HG02763 (cell line): ENCODE measurements around the gene SLK.

ENCODE experiments used
- ATAC-seq: cut with Tn5 transposase; IDR thresholded peaks from one replicate; pipeline ENCODE4 v1.9.1; 2021; ENCODE audit warnings: mild to moderate bottlenecking, moderate library complexity; ENCODE audit not compliant: unreplicated experiment

SLK gene

DNA sequence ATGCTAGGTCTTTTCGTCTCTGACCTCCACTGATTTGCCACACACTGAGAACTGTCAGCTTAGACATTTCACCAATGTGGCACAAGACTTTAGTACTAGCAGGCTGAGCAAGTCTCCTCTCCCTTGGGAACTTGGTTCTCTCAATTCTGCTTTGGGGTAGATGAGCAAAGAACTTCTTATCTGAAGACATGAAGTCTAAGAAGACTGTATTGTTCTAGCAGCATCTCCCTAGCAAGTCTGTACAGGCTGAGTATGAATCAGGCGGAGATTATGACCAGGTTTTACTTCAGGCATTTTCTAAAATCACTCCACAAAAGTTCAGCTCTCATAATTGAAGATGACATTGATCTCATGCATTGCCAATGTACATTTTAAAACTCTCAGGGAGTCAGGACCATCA, 25.1 kb upstream of the SLK start:
- ATAC-seq = no peak

DNA sequence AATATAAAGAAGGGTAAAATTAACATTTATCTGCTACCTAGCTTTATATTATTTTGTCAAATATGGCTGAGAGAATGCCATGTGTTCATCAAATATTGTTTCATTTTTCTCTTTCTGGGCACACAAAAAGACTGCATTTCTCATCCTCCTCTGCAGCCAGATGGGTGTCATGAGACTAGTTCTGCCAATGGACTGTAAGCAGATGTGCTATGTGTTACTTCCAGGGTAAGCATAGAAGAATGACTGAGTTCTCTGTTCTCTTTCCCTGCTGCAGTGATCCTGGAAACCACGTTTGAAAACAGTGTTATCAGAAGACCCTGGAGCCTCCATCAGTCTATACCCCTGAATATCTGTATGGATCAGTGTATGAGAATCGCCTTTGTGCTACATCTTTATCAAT, 24.1 kb upstream of the SLK start:
- no peak for ATAC-seq

DNA sequence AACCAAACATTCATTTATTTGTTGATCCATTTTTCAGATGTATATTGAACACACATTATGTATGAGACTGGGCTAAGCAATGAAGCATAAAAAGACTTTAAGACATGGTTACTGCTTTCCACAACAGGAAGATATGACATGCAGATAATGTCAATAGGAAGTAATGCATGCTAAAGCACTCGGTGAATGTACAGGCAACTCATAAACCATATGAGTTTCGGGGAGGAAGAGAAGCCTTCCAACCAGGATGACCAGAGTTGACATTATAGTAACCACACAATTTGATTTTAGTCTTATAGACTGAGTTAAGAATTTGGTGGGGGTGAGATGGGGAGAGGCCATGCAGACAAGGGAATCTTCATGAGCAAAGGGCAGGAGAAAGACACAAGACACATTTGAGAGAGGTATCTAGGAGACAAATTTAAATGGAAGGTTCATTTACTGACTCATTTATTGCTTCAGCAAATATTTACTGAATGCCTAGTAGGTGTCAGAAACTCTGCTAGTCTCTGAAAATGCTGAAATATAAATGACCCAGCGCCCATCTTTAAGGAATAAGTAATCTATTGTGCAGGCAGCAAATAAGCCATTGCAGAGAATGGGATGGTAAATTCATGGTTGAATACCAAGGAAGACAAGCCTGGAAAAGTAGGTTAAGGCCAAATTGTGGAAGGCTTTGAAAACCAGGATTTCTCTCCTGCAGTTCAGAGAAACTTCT, 19.0 kb upstream of the SLK start:
- ATAC-seq = no peak

DNA sequence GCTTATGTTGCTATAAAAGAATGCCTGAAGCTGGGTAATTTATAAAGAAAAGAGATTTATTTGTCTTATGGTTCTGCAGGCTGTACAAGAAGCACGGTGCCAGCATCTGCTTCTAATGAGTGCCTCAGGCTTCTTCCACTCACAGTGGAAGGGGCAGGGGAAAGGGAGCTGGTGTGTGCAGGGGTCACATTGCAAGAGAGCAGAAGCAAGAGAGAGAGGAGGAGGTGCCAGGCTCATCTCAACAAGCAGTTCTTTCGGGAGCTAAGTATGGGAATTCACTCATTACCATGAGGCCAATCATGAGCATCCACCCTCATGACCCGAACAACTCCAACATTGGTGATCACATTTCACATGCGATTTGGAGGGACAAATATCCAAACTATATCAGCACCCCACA, 17.2 kb upstream of the SLK start:
- no peak for ATAC-seq

DNA sequence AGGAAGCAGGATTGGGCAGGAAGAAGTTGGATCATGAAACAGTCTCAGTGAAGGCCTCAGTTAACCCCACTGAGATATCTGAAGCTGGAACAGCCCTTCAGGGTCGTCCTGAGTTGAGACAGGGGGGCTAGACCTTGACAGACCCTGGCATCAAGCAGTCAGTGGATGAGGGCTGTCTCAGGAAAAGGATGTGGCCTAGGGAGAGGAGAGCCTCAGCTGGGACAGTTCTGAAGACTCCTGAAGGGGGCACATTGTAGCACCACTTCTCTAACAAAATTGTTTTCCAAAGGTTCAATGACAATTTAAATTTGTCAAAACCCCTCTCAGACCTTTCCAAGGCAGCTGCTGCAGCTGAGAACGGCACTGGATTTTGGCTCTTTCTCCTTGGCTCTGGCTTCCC, 15.8 kb upstream of the SLK start:
- no peak for ATAC-seq

DNA sequence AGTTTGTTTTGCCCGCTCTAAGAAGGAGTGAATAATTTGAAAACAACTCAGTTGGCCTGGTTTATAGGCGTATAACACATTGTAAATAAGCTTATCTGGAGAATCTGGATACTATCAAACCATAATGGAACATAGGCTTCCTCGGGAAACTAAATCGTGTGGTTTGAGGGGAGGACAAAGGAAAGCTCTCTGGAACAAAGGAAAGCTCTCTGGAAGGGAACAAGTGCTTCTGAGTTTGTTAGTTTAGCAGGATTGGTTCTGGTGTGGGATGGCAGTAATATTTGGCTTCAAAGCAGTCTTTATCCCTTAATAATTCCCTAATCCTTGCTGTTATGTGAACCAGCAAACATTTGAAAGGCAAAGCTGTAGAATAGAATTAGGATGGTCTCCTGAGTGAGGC, 15.0 kb upstream of the SLK start:
- ATAC-seq = no peak

DNA sequence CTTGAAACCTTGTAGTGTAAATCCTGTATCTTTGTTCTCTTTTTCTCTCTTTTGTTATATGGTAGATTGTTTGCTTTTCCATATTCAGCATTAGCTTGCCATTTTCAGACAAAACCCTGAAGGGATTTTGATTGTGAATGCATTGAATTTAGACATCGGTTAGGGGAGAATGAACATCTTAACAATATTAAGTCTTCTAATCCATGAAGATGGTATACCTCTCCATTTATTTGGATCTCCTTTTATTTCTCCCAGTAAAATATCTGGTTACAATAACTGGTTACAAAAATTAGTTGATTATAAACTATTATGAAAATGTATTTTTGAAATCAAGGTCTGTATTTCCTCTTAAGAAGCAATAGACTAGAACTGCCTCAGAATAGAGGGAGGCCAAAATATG, 12.4 kb upstream of the SLK start:
- ATAC-seq = no peak

DNA sequence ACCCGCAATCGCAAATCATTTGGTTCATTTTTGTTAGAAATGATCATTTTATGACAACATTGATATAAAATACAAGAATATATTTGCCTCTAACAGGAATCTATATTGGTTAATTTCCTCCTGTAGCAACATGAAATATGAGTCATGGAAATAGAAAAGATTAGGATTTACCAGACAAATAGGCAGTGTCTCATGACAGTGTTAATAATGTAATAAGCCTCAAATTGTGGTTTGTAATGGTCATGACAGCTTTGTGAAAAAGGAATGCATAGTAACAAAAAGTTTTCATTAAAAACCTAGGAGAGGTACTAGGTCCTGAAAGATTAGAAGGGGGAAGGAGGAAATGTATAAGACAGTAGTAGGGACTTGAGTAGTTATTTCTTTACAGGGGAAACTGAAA, 7.9 kb upstream of the SLK start:
- ATAC-seq = no peak

DNA sequence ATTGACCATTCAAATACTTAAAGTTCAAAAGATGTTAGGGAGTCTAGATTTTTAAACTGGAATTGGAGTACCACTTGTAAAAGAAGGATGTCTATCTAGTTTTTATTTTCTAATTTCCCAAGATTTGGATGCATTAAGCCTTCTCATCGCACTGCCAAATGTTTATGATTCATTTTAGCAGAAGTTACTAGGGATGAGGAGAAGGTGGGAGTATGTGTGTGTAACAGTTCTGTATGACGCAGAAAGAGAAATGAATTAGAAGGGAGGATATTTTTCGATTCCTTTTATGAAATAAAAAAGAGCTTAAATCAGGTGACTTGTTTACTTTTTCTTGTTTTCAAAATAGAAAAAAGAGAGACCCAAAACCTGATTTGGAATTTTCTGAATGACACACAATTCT, 6.8 kb upstream of the SLK start:
- no peak for ATAC-seq

DNA sequence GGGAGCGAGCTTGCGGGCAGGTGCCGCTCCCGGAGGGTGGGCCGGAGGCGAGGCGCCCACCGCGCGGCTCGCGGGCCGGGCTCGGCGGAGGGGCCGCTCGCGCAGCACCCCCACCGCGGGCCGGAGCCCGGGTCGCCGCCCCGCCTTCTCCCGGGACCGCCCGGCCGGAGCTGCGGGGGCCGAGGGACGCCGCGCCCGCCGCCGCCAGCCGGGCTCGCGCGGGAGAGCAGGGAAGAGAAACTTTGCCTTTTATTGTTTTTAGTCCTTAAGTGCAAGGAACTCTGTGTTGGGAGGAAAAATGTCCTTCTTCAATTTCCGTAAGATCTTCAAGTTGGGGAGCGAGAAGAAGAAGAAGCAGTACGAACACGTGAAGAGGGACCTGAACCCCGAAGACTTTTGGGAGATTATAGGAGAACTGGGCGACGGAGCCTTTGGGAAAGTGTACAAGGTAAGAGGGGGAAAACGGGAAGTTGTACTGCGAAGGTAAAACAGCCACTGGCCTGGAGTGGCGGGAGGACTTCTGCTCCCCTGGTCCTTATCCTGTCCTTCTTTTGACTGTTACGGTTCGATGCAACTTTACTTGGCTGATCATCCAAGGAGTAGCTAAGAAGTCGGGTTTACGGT, 620 bp downstream of the SLK start:
- peak; percentile 39 for ATAC-seq

DNA sequence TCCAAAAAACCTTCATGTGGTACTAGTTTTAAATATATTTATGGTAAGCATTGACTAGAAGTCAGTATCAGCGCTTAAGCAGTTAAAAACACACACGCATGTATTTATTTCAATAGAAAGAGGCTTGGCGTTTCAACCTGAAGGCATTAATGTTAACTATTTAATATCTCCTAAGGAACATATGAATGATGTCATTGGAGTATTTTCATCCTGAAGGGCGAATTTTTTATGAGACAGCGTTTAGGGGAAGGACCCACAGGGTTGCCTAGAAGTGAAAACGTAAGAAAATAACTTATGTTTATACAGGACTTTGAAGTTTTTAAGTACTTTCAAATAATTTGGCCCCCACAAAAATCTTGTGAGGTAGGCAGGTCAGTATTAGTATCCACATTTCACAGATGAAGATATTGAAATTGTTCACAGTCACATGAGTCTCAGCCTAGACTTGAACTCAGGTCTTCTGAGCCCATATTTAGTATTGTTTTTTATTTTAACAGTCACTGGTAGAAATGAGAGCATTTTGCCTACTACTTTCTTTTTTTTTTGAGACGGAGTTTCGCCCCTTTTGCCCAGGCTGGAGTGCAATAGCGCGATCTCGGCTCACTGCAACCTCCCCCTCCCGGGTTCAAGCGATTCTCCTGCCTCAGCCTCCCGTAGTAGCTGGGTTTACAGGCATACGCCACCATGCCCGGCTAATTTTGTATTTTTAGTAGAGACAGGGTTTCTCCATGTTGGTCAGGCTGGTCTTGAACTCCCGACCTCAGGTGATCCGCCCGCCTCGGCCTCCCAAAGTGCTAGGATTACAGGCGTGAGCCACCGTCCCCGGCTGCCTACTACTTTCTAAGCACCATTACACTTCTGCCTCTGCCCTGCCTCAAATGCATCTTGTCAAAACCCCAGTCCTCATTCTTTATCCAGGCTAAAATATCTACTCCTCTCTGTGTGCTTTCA, 1.8 kb downstream of the SLK start:
- ATAC-seq = no peak

DNA sequence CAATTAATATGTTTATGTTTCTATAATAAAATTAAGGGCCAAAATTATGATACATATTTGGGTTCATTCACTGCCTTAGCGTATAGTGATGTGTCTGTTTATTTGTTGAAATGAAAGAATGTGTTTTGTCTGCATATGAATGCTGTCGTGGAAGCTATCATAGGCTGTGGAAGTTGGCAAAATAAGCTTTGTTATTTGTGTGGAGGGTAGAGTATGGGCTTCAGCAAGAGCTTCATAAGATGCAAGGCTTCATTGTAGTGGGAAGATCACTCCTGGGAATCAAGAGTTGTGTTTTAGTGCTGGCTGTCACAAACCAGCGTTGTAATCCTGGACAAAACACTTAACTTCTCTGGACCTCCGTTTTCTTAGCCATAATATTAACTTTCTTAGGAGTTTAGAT, 2.5 kb downstream of the SLK start:
- no peak for ATAC-seq

DNA sequence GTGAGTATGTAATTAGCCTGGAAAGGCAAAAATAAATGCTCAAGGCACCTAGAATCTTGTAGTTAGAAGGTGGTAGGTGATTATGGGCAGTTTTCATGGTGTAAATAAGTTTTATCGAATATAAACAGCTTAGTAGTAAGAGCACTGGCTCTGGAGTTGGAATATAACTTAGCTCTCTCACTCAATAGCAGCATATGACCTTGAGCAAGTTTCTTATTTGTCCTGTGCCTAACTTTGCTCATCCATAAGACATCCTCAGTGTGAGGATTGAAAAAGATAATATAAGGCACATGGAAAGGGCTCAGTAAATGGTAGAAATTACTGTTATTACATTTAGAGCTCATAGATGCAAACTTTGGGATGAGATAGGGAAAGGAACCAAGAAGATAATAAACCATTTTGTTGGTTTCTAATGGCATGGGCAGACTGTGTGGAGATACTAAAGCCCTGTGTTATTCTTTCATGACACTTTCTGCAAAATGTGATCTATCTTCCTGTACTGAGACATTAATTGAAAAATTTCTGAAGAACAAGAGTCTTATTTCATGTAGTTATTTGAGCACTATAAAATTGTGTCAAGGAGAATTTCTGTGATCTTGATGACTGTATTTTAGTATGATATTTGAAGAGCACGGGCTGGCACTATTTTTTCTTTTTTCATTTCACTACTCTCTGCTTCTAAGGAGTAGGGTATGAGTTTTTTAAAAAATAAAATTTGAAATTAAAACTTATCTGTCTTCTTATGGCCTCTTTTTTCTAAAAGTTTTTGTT, 3.1 kb downstream of the SLK start:
- no peak for ATAC-seq

DNA sequence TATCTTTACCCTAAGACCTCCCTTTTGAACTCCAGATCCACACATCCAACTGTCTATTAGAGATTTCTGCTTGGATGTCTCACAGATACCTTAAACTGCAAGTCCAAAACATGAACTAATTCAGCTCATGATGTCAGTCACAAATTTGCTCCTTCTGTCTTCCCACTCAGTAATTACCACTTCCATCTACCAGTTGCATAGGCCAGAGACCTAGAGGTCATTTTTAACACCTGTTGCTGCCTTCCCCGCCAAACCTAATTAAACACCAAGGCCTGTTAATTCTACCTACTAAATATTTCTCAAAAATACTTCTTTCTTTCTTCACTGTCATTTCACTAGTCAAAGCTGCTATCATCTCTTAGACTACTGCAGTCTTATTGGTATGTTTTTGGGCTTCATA, 8.2 kb downstream of the SLK start:
- ATAC-seq = no peak

DNA sequence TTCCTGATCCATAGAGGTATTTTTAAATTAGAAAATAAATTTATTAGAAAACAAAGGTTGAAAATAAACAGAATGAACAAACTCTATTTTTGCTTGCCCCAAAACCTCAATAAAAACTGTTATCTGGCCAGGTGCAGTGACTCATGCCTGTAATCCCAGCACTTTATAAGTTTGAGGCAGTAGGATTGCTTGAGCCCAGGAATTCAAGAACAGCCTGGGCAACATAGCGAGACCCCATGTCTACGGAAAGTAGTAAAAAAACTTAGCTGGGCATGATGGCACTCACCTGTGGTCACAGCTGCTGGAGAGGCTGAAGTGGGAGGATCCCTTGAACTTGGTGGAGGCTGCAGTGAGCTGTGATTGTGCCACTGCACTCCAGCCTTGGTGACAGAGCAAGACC, 10.3 kb downstream of the SLK start:
- no peak for ATAC-seq

DNA sequence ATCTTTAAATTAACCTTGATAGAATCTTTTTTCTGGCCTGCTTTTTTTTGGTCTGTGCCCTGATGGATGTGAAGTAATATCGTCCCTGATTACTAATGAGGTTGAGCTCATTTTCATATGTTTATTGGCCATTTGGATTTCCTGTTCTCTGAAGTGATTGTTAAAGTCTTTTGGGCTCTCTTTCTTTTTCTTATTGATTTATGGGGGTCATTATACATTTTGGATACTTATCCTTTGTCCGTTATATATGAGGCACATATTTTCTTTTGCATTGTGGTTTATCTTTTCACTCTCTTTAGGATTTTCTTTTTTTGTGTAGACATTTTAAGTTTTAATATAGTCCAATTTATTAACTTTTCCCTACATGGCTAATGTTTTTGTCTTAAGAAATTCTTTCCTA, 12.6 kb downstream of the SLK start:
- ATAC-seq = no peak

DNA sequence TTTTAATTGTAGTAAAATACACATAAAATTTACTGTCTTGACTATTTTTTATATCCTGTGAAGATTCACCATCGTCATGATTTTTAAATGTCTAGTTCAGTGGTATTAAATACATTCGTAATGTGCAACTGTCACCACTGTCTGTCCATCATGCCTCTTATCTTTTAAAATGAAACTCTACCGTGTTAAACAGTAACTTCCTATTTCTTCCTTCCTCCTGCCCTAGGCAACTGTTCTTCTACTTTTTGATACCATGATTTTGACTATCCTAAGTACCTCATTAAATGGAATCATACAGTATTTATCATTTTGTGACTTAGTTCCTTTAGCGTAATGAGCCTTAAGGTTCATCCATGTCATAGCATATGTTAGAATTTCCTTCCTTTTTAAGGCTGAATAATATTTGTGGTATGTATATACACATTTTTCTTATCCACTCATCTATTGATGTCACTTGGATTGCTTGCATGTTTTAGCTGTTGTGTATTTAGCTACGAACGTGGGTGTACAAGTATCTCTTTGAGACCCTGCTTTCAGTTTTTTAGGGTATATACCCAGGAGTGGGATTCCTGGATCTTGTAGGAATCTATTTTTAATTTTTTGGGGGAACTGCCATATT, 13.5 kb downstream of the SLK start:
- no peak for ATAC-seq

DNA sequence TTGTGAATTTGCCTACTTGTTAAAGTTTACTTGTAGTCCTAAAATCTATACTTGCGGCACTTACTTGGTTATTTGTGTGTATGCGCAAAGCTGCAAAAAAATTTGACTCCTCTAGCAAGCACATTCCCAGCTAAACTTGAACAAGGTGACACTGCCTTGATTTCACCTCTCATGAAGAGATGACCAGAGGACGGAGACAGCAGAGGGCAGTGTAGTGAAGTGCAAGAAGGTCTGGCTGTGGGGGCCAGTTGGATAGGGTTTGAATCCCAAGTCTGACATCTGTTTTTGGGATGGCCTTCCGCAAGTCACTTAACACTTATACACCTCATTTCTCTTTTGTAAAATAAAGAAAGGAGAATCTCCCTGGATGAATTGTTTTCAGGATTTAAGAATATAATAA, 15.7 kb downstream of the SLK start:
- no peak for ATAC-seq

DNA sequence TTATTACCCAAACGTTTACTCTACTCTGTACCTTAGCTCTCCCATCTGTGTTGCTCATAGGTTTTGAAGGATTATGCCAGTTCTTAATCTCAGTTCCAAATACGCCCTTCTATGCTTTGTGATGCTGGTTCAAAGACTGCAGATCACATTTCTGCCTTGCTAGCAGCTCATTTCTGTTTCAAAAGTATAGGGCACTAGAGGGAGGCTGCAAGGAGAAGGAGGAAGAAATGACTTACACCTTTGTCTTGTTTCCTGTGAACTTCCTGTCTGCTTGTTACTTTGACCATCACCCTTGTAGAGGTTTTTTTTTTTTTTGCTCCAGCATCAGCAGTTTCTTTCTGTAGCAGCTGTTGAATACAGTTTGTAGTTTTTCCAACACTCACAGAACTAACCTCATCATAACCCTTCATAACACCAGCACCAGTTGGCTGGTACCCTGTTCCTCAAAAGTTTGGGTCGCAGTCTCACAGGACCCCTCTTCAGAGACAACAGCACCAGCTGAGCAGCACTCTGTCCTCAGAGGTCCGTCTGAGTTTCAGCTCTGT, 16.5 kb downstream of the SLK start:
- peak; percentile 70 for ATAC-seq

DNA sequence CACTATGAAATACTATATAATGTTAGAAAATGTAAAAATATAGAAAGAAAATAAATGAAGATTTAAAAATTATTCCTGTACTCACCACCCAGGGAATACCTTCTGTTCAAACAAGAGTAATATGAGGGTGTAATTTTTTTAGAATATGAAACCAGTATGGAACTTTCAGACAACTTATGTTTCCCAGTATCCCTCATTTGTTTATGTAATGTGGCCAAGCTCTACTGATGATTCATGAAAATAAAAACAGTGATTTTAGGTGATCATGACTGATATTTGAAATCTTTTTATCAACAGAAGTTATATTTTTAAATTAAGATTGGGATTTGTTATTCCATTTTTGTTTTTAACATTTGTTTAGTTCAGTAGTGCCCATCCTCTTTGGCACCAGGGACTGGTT, 18.8 kb downstream of the SLK start:
- no peak for ATAC-seq
